NCI-H2081 treated with DMSO at 0.1 percent for 48 hours (cell line): ENCODE results near the gene RADIL.

Experiments
- DNase-seq: peaks from one replicate; lab custom pipeline; 2025; lab: John Stamatoyannopoulos, UW

RADIL gene

GRCh38 chr7:4831723-4832495 is 51.6 kb downstream of the RADIL start:
- no peak for DNase-seq

GRCh38 chr7:4830176-4830575 is 53.3 kb downstream of the RADIL start:
- no peak for DNase-seq

- DNase-seq = no peak
Observed at GRCh38 chr7:4828720-4829383, 54.7 kb downstream of the RADIL start.

DNA sequence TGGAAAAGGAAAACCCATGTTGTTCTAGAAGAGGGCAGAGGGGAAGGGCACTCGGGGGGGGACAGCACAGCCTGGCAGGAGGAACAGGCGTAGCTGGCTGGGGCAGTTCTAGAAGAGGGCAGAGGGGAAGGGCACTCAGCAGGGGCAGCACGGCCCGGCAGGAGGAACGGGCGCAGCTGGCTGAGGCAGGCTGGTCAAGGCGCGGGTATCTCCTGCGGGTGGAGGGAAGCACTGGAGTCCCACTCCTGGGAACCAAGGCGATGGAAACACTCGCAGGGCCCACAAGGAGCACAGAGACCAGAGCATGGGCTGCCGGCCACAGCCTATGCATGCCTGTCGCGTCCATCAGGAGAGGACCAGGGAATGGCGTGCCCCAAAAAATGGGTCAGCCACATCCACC is 58.4 kb downstream of the RADIL start:
- DNase-seq = no peak

DNA sequence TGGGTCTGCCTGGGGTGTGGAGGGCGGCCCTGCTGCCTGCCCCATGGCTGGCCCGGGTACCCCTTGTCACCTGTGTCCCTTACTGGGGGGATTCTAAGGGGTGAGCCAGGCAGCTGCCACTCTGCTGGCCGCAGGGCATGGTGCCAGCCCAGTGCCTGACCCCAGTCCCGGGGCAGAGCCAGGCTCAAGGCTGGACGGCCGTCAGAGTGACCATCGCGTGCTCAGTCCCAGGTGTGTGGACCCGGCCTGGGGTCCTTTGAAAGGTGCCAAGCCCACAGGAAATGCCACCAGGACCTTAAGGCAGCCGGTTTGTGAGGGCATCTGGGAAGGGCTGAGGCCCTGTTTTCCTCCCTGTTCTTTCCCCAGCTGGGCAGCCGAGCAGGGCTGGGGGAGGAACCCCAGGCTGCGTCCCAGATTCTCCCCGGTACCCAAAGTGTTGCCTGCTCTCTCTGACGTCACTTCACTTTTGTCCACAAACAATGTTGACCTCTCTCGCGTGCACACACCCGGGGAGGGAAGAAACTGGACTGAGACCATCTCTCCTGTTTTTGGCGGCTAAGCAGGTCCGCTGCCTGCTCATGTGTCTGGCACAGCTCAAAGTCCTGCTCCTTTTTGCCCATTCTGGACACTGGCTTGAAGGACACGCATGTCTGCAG is 59.3 kb downstream of the RADIL start:
- DNase-seq = no peak

DNA sequence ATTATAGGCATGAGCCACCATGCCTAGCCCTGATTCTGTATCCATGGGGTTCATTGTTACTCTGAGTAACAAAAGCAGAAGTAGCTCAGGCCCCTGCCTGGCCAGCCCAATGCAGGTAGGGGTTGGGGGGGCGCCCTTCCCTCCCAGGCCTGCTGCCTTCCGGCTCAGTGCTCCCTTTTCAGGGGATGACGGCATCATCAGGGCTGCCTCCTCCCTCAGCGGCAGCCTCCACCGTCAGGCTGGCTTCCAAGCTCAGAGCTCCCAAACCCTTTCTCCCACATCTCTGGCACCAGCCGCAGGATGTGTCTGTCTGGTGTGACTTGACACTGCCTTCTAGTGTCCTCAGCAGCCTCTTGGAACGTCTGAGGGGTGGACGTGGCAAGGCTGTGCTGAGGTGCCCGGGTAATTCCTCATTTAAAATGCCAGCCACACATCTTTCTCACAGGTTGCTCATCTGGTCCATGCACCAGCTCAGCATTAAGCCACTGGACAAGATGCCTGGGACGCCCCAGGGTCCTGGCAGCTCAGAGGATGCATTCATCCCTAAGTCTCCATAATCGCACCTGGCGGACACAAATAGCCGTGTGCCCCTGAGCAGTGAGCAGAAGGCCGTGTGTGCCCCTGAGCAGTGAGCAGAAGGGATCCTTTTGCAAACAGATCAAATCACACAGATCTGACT is 59.9 kb downstream of the RADIL start:
- no peak for DNase-seq

- DNase-seq = no peak
Observed at GRCh38 chr7:4822677-4823076, 60.8 kb downstream of the RADIL start.

- DNase-seq = no peak
Observed at GRCh38 chr7:4820967-4821471, 62.5 kb downstream of the RADIL start.

DNA sequence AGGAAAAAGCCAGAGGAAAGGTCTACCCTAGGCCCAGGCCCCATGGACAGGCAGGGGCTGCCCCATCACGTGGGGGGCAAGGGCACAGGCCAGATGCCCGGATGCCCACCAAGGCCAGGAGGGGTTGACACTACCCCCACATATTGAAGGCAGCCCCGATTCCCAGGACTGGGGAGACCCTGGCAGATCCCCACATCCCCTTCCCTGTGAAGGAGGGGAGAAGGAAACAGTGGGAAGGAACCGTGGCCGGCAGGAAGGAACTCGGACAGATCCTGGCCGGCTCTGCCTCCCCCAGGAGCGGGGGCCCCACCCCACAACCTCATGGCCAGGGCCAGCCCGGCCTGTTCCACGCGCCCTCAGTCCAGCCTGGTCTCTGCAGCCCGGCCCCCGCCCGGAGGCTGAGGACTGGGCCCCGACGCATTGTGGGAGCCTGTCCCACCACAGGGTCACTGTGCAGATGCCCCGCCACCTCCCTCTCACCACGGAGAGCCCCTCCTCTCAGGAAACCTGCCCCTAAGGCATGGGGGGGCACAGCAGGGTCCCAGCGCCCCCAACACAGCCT is 63.0 kb downstream of the RADIL start:
- DNase-seq = no peak

DNA sequence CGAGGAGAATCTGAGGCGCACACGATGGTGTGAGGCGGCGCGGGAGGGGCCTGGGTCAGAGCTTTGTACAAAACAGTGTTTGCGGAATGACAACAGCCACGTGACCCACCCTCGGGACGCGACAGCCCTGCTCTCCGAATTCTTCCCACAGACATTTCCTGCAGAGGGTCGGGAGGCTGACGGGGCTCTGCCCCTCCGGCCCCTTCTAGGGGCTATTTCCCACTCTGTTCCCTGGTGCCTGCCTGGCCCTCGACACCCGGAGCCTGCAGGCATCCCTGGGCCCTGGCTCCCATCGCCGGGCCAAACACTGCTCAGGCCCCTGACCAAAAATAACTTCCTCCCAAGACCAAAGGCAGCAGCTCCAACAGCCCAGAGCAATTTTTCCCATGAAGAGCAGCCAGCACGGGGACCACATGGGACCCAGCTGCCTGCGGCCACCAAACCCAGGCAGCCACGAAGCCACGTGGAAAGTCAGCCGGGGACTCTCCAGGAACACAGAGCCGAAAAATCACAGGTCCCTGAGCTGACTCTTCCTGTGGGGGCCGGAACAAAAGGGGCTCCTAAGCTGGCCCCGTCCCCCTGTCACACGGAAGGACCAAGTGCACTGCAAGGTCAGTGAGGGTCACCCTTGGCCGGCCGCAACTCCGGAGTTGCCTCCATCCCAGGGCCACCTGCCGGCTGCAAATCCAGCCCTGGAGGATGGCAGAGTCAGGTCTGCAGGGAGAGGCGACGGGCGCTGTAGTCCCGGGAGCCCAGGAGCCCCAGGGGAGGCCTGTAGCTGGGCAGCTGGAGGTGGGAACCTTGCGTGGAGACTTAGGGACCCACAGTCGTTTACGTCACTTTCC is 63.7 kb downstream of the RADIL start:
- DNase-seq = no peak

DNA sequence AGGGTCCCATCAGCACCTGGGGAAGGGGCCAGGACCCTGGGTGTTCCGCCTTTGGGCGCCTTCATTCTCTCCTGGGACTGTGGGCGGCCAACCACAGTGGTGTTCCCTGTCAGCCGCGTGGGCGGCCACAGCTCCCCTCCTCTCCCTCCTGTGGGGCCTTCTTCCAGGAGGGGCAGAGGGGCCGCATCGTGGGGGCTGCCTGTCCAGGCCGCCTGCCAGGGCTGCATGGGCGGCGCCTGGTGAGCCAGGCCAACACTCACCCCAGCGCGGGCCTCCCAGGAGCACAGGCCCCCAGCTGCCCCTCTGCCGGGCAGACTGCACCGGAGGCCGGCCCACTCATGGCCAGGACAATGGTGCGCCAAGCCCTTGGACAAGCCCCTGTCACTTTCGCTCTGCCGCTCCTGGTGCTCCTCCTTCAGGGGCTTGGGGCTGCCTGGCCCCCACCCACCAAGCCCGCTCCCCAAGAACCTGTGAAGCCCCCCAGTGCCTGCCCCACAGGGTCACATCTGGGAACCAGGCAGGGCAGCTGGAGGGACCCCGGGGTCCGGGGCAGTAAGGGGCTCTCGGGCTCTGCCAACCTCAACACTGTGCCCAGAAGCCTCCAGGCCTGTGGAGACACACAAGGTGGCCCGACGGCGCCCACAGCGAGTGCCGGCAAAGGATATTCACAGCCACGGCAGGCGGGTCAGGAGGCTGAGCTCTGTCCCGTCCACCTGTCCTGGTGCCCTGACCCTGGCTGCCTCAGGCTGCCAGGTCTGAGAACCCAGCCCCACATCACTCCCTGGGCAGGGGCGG is 65.3 kb downstream of the RADIL start:
- DNase-seq = no peak

DNA sequence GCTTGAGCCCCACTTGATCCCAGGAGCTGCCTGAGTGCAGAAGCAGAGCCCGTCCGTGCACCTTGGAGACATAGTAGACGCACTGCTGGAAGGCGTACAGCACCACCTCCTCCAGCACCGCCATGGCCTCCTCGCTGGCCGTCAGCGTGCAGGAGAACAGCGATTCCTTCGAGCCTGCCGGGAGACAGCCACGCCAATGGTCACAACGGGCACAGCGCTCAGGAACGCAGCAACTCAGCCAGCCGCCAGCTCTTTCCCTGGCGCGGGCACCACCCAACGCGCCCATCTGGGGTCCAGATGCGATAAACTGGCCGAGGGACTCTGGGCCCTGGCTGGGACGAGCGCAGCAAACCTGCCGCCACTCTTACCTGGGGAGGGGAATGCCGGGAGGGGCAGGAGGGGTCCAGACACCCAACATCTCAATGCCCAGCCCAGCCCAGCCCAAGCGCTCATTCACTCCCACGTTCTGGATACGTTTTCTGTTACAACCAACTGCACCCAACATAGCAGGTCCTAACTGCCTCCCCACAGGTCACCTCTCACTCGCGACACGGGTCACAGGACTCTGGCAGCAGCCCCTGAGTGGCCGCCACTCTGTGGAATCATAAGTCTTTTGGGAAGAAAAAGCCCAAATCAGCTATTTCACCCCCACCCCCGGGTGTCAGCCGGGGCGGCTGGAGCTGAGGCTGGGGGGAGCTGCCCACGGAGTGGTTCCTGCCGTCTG is 66.2 kb downstream of the RADIL start:
- no peak for DNase-seq

- DNase-seq = no peak
Observed at GRCh38 chr7:4816419-4817080, 67.0 kb downstream of the RADIL start.

DNA sequence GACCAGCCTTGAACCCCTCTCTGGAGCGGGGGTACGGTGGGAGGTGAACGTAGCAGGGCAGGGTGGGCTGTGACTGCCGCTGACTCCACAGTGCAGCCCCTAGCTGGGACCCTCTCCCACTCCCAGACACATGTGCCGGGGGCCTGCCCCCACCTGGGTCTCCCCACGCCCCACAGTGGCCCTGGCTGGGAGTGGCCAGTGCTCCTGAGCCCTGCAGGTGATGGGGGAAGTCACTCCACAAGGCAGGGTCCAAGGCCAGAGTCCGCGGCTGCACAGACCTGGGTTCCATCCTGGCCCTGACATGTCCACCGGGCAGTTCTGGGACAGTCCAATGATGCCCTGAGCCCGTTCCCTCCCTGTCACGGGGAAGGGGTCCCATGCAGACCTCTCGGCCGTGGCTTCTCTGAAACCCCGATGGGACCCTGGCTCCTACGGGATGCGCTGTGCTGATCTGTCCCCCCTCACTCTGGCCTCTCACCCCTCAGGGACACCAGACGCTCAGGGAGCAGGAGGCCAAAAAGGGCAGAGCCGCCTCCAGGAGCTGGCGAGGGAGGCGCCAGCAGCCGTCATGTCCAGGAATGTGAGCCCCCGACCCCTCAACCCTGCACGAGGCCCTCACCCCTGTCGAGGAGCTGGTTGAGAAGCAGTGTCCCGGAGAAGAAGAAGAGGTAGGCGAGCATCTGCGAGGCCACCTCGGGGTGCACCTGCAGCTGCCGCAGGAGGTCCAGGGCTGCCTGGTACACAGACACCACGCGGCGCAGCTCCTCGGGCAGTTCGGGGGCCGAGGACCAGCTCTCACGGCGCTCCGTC is 67.7 kb downstream of the RADIL start:
- no peak for DNase-seq

GRCh38 chr7:4815121-4815520 is 68.4 kb downstream of the RADIL start:
- DNase-seq = no peak

DNA sequence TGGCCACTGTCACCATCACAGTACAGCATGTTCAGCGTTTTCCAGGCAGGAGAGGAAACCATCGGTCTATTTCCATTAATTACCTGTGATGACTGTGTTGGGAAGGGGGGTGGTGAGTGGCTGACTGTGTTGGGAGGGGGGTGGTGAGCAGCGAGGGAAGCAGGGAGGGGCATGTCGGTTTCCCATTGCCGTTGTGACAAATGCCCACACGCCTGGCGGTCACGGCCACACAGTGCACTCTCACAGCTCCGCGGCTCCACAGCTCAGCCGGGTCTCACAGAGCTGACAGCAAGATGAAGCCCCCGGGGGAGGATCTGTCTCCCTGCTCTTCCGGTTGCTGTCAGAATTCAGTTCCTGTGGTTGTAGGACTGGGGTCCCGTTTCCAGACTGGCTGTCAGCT is 69.1 kb downstream of the RADIL start:
- DNase-seq = no peak

DNA sequence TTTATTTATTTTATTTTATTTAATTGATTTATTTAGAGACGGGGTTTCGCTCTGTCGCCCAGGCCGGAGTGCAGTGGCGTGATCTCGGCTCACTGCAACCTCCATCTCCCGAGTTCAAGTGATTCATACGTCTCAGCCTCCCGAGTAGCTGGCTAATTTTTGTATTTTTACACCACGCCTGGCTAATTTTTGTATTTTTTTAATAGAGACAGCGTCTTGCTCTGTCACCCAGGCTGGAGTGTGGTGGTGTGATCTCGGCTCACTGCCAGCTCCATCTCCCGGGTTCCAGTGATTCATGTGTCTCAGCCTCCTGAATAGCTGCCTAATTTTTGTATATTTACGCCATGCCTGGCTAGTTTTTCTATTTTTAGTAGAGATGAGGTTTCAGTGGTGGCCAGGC is 73.8 kb downstream of the RADIL start:
- no peak for DNase-seq

- no peak for DNase-seq
Observed at GRCh38 chr7:4809091-4809591, 74.4 kb downstream of the RADIL start.
